ENCODE results near the gene ABCC1. TPM values are rescaled to one million over a fixed set of nuclear protein-coding genes. Genes with fewer than 3 reads are reported as not detected.

ABCC1 gene
- total RNA-seq, 1 experiment from 2014 or later, result 56.4 TPM

DNA sequence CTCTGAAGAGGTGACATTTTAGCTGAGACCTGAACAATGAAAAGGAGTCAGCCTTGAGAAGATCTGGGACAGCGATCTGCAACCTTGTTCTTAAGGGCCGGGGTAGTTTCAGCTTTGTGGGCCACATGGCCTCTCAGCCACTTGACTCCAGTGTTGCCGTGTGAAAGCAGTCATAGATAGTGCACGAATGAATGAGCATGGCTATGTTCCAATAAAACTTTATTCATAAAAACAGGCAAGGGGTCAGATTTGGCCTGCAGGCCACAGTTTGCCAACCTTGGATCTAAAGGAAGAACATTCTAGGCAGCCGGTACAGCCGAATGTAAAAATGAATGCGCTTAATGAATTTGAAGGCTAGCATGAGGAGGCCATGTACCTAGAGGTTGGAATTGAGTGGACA is 190.4 kb downstream of the ABCC1 start:
- no peak overlapping the region for H2BK20ac ChIP-seq (ENCODE audit: low read depth, low read length, poor library complexity, severe bottlenecking)
- H2BK120ac ChIP-seq (ENCODE audit: low read depth, low read length, poor library complexity, severe bottlenecking), result no peak overlapping the region
- no peak overlapping the region for H2AK5ac ChIP-seq (ENCODE audit: insufficient read length, low read length)
- no peak overlapping the region for H2BK15ac ChIP-seq (ENCODE audit: low read depth, low read length)
- no peak overlapping the region for H2BK12ac ChIP-seq (ENCODE audit: insufficient read length, low read depth, low read length)
- no peak overlapping the region for H2AFZ ChIP-seq (ENCODE audit: low read length)
- H2BK5ac ChIP-seq (ENCODE audit: insufficient read length, low read length), result no peak overlapping the region
- H3K36me3 Mint-ChIP-seq (ENCODE audit: insufficient read depth in 1 of 3, low read depth in 3 of 3), result peaks cover 28 to 81% (median 79%) of the 10 kb centered on the region in 3 experiments; a peak in 6 of 7 replicates
- no peaks in the 10 kb centered on the region for H3K23me2 ChIP-seq (ENCODE audit: insufficient read length, low read depth, low read length, poor library complexity, severe bottlenecking)
- DNase-seq, result no peak
- H4K5ac ChIP-seq (ENCODE audit: insufficient read length, low read depth, low read length), result no peak overlapping the region
- no peaks in the 10 kb centered on the region for H3K4me1 ChIP-seq (ENCODE audit: insufficient read depth, low read length)
- no peak overlapping the region for H3K4me3 Mint-ChIP-seq
- H3K18ac ChIP-seq (ENCODE audit: insufficient read length, low read depth, low read length), result no peak overlapping the region
- no peak overlapping the region for H3K56ac ChIP-seq (ENCODE audit: insufficient read length, low read depth, low read length)
- H3K79me1 ChIP-seq (ENCODE audit: insufficient read depth, low read depth, low read length, poor library complexity, severe bottlenecking), result no peaks in the 10 kb centered on the region
- no peak overlapping the region for H3K4me2 ChIP-seq (ENCODE audit: insufficient read depth, insufficient read length, low read length)
- no peaks in the 10 kb centered on the region for H3K79me2 ChIP-seq (ENCODE audit: insufficient read depth, low read length)
- H3K27me3 ChIP-seq (ENCODE audit: insufficient read depth, low read length), result no peaks in the 10 kb centered on the region
- H3K9me3 ChIP-seq (ENCODE audit: control insufficient read depth, low read depth, low read length), result no peaks in the 10 kb centered on the region
- H3K4ac ChIP-seq (ENCODE audit: low read depth, low read length), result no peak overlapping the region
- H3K9me3 Mint-ChIP-seq, result no peaks in the 10 kb centered on the region
- no peak overlapping the region for H3T11ph ChIP-seq (ENCODE audit: low read length)
- H4K8ac ChIP-seq (replicated peaks; ENCODE audit: insufficient read length, low read depth, low read length), result no peak overlapping the region
- no peak overlapping the region for H4K91ac ChIP-seq (ENCODE audit: insufficient read length, low read depth, low read length)
- H3K27me3 Mint-ChIP-seq (ENCODE audit: low read depth), result no peaks in the 10 kb centered on the region
- H3K14ac ChIP-seq (ENCODE audit: insufficient read depth, low read length), result no peak overlapping the region
- no peak overlapping the region for H3K27ac ChIP-seq (ENCODE audit: insufficient read length, low read depth, low read length)
- no peak overlapping the region for H3K23ac ChIP-seq (ENCODE audit: insufficient read length, low read depth, low read length)
- H3K9ac ChIP-seq (ENCODE audit: extremely low read depth, insufficient read length, low read length), result no peak overlapping the region
- no peaks in the 10 kb centered on the region for H4K20me1 ChIP-seq (ENCODE audit: control insufficient read depth, insufficient read depth, insufficient read length)
- no CpG with 5 or more reads among the region's 7 CpGs for WGBS (ENCODE audit: extremely low coverage, insufficient read length, low lambda C conversion rate)
- TF ChIP-seq, protein P1, sequence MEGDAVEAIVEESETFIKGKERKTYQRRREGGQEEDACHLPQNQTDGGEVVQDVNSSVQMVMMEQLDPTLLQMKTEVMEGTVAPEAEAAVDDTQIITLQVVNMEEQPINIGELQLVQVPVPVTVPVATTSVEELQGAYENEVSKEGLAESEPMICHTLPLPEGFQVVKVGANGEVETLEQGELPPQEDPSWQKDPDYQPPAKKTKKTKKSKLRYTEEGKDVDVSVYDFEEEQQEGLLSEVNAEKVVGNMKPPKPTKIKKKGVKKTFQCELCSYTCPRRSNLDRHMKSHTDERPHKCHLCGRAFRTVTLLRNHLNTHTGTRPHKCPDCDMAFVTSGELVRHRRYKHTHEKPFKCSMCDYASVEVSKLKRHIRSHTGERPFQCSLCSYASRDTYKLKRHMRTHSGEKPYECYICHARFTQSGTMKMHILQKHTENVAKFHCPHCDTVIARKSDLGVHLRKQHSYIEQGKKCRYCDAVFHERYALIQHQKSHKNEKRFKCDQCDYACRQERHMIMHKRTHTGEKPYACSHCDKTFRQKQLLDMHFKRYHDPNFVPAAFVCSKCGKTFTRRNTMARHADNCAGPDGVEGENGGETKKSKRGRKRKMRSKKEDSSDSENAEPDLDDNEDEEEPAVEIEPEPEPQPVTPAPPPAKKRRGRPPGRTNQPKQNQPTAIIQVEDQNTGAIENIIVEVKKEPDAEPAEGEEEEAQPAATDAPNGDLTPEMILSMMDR (conservative IDR thresholded peaks at IDR 0.05), result no peak
- H3K4me1 Mint-ChIP-seq, result peaks cover 10 to 14% of the 10 kb centered on the region in 2 experiments
- peak overlapping the region in 1 of 3 experiments; percentile 30; a peak in 1 of 7 replicates for H3K27ac Mint-ChIP-seq
